WI38 (cell line): ENCODE results near the gene BRD2.

Source experiments
- H3K4me3 ChIP-seq: 2 replicates; pipeline ENCODE4 v1.5.1; 2011; ENCODE audit warnings: low read depth, mild to moderate bottlenecking, control low read depth, low read length
- CTCF ChIP-seq: IDR thresholded peaks from 2 replicates; pipeline ENCODE4 v1.5.1; 2012; ENCODE audit warnings: low read depth, mild to moderate bottlenecking, control low read depth, low read length

The BRD2 gene

GRCh38 chr6:32960563-32960962 lies 7.8 kb upstream of the BRD2 start:
- H3K4me3 ChIP-seq = no peak overlapping the region
- no peak for TF ChIP-seq CTCF

GRCh38 chr6:32962213-32962826 lies 6.1 kb upstream of the BRD2 start:
- no peak overlapping the region for H3K4me3 ChIP-seq
- TF ChIP-seq CTCF = no peak

- no peak for TF ChIP-seq CTCF
- no peak overlapping the region for H3K4me3 ChIP-seq
Measured at GRCh38 chr6:32963866-32964265, 4.5 kb upstream of the BRD2 start.

- TF ChIP-seq CTCF = no peak
- no peak overlapping the region for H3K4me3 ChIP-seq
Measured at GRCh38 chr6:32964776-32965175, 3.6 kb upstream of the BRD2 start.

GRCh38 chr6:32967151-32968091 lies 973 bp upstream of the BRD2 start:
- no peak for TF ChIP-seq CTCF
- H3K4me3 ChIP-seq = peak overlapping the region; percentile 87

- TF ChIP-seq CTCF = 0 out of 2 replicates have a peak, but pooled peaks have one; percentile 5
- peak overlapping the region; percentile 87 for H3K4me3 ChIP-seq
Measured at GRCh38 chr6:32968867-32969684, 682 bp downstream of the BRD2 start.
